GM10266 (cell line): ENCODE measurements around the gene GRIN2A.

Source experiments
- DNase-seq: peaks from one replicate; pipeline ENCODE4 v3.0.0; 2012; ENCODE audit errors: extremely low spot score
- CTCF ChIP-seq: IDR thresholded peaks from 2 replicates; pipeline ENCODE4 v1.5.1; 2012; ENCODE audit warnings: mild to moderate bottlenecking, low read depth; ENCODE audit not compliant: control insufficient read depth, insufficient read depth; ENCODE audit errors: missing control alignments

Gene GRIN2A

GRCh38 chr16:9917691-9918090 is 264.5 kb downstream of the GRIN2A start:
- TF ChIP-seq CTCF, result no peak
- no peak for DNase-seq

- TF ChIP-seq CTCF, result no peak
Measured at GRCh38 chr16:9913604-9914326, 268.5 kb downstream of the GRIN2A start.

GRCh38 chr16:9911989-9912388 is 270.2 kb downstream of the GRIN2A start:
- no peak for TF ChIP-seq CTCF
- DNase-seq, result no peak

More at GRCh38 chr16:9913604-9914326, 268.5 kb downstream of the GRIN2A start:
- no peak for DNase-seq

- TF ChIP-seq CTCF, result no peak
- DNase-seq, result no peak
Measured at GRCh38 chr16:9911231-9911630, 271.0 kb downstream of the GRIN2A start.

GRCh38 chr16:9909072-9909825 is 273.0 kb downstream of the GRIN2A start:
- no peak for DNase-seq
- no peak for TF ChIP-seq CTCF

- no peak for DNase-seq
- no peak for TF ChIP-seq CTCF
Measured at GRCh38 chr16:9908613-9909012, 273.6 kb downstream of the GRIN2A start.

- no peak for TF ChIP-seq CTCF
- DNase-seq, result no peak
Measured at GRCh38 chr16:9907752-9908151, 274.5 kb downstream of the GRIN2A start.
